COLO829 (cell line): Measurements from ENCODE around the gene ST14.
A peak's percentile ranks its signal among the peaks of the same experiment; 100 is the strongest.

Source experiments
- DNase-seq: peaks from one replicate; pipeline ENCODE4 v3.0.0; 2012; ENCODE audit warnings: low spot score

Gene ST14

GRCh38 chr11:130159657-130160497 is at the start of gene ST14:
TSS of gene ST14 (plus strand) at chr11:130159782. CDS start at chr11:130159980, 198 bp downstream.
- DNase-seq = no peak

- no peak for DNase-seq
These were observed 49.1 kb upstream of the ST14 start for GRCh38 chr11:130110339-130111108.

GRCh38 chr11:130112071-130112830 is 47.3 kb upstream of the ST14 start:
- no peak for DNase-seq

- DNase-seq = no peak
These were observed 45.3 kb upstream of the ST14 start for GRCh38 chr11:130114281-130114680.

- no peak for DNase-seq
These were observed 44.9 kb upstream of the ST14 start for GRCh38 chr11:130114726-130115125.

GRCh38 chr11:130115218-130115617 is 44.4 kb upstream of the ST14 start:
- DNase-seq = no peak

GRCh38 chr11:130118165-130118564 is 41.4 kb upstream of the ST14 start:
- no peak for DNase-seq

- DNase-seq = no peak
These were observed 40.8 kb upstream of the ST14 start for GRCh38 chr11:130118636-130119387.

- DNase-seq = no peak
These were observed 39.5 kb upstream of the ST14 start for GRCh38 chr11:130120045-130120444.

GRCh38 chr11:130121445-130121978 is 38.1 kb upstream of the ST14 start:
- DNase-seq = peak; percentile 12

- peak; percentile 10 for DNase-seq
These were observed 37.4 kb upstream of the ST14 start for GRCh38 chr11:130122141-130122575.

- DNase-seq = no peak
These were observed 36.1 kb upstream of the ST14 start for GRCh38 chr11:130123414-130124040.

GRCh38 chr11:130124096-130124495 is 35.5 kb upstream of the ST14 start:
- peak; percentile 10 for DNase-seq

GRCh38 chr11:130125638-130126037 is 33.9 kb upstream of the ST14 start:
- DNase-seq = no peak

- no peak for DNase-seq
These were observed 33.1 kb upstream of the ST14 start for GRCh38 chr11:130126516-130126915.

- no peak for DNase-seq
These were observed 32.1 kb upstream of the ST14 start for GRCh38 chr11:130127509-130127908.

GRCh38 chr11:130128626-130129025 is 31.0 kb upstream of the ST14 start:
- no peak for DNase-seq

- no peak for DNase-seq
These were observed 29.7 kb upstream of the ST14 start for GRCh38 chr11:130129922-130130321.

GRCh38 chr11:130131961-130132850 is 27.4 kb upstream of the ST14 start:
- peak; percentile 74 for DNase-seq

GRCh38 chr11:130133716-130134115 is 25.9 kb upstream of the ST14 start:
- no peak for DNase-seq
